AG04450 (cell line): ENCODE data around the gene KAT6B. TPM values are rescaled to one million over a fixed set of nuclear protein-coding genes. Genes with fewer than 3 reads are reported as not detected.

Experiments used
- CTCF ChIA-PET: fragments of 300-600, 350-600 bp; formaldehyde crosslinking; extraction: SDS; loops from one replicate; lab custom pipeline; 2022; ENCODE audit warnings: antibody characterized with exemption, inconsistent platforms; lab: Charles Lee
- POLR2A ChIA-PET: fragments of 350-600 bp; formaldehyde crosslinking; extraction: SDS; loops from one replicate; lab custom pipeline; 2021; ENCODE audit warnings: antibody characterized with exemption, inconsistent platforms; lab: Yijun Ruan, JAX
- DNase-seq: peaks from one replicate; pipeline ENCODE4 v3.0.0-alpha.2; 2011; ENCODE audit warnings: low read depth, low spot score
- H3K27ac ChIP-seq: one replicate; pipeline ENCODE4 v1.5.1; 2012; ENCODE audit warnings: low read depth, low read length, control low read depth
- H3K27me3 ChIP-seq: one replicate; pipeline ENCODE4 v1.6.0; 2012; ENCODE audit warnings: low read length; ENCODE audit not compliant: control insufficient read depth, insufficient read depth
- H3K4me3 ChIP-seq: 2 replicates; pipeline ENCODE4 v1.5.1; 2011; ENCODE audit warnings: mild to moderate bottlenecking, low read depth, low read length, control low read depth
- H3K9me3 ChIP-seq: 2 replicates; pipeline ENCODE4 v1.5.1; 2012; ENCODE audit warnings: low read length; ENCODE audit not compliant: control insufficient read depth, insufficient read depth
- CTCF ChIP-seq: IDR thresholded peaks from 2 replicates; pipeline ENCODE4 v1.5.1; 2011; ENCODE audit warnings: low read depth, low read length, control low read depth, inconsistent platforms
- polyA plus RNA-seq: library from polyadenylated mRNA; depleted of rRNA; stranded (reverse); fragments of >200 nt; gene quantifications from 2 replicates; pipeline ENCODE4 v1.2.3, GENCODE V29; 2011

KAT6B gene
- polyA plus RNA-seq, 1 experiment, result 10.4 TPM

- no peak for DNase-seq
- ChIA-PET POLR2A (no interaction called here), CTCF (no interaction called here)
- Histone ChIP-seq H3K9me3 (no peaks in the 10 kb centered on the region), H3K4me3 (no peak overlapping the region), H3K27me3 (no peaks in the 10 kb centered on the region), H3K27ac (no peak overlapping the region)
- no peak for TF ChIP-seq CTCF
Observed at GRCh38 chr10:74900297-74900696, 73.9 kb downstream of the KAT6B start.

GRCh38 chr10:74901301-74901700 lies 74.9 kb downstream of the KAT6B start:
- Histone ChIP-seq H3K9me3 (no peaks in the 10 kb centered on the region), H3K4me3 (no peak overlapping the region), H3K27ac (no peak overlapping the region), H3K27me3 (no peaks in the 10 kb centered on the region)
- CTCF ChIA-PET, result no interaction called here
- POLR2A ChIA-PET, result no interaction called here
- no peak for DNase-seq
- no peak for TF ChIP-seq CTCF

GRCh38 chr10:74901867-74902450 lies 75.6 kb downstream of the KAT6B start:
- CTCF ChIA-PET, result no interaction called here
- no peak for TF ChIP-seq CTCF
- no peak overlapping the region for H3K4me3 ChIP-seq
- POLR2A ChIA-PET, result no interaction called here
- H3K27ac ChIP-seq, result no peak overlapping the region
- no peaks in the 10 kb centered on the region for H3K9me3 ChIP-seq
- H3K27me3 ChIP-seq, result no peaks in the 10 kb centered on the region
- no peak for DNase-seq

GRCh38 chr10:74903491-74903890 lies 77.1 kb downstream of the KAT6B start:
- ChIA-PET CTCF (no interaction called here), POLR2A (no interaction called here)
- DNase-seq, result no peak
- no peak for TF ChIP-seq CTCF
- Histone ChIP-seq H3K4me3 (no peak overlapping the region), H3K27ac (no peak overlapping the region), H3K27me3 (no peaks in the 10 kb centered on the region), H3K9me3 (no peaks in the 10 kb centered on the region)

- ChIA-PET POLR2A (no interaction called here), CTCF (interaction anchor here (0.6 kb wide), 1 partner anchor 74 kb away, joined by 3 read pairs; no protein-coding TSS in a partner anchor)
- Histone ChIP-seq H3K4me3 (no peak overlapping the region), H3K9me3 (no peaks in the 10 kb centered on the region), H3K27ac (no peak overlapping the region), H3K27me3 (no peaks in the 10 kb centered on the region)
- no peak for DNase-seq
- TF ChIP-seq CTCF, result no peak
Observed at GRCh38 chr10:74906611-74907198, 80.3 kb downstream of the KAT6B start.
